Measurements from ENCODE around the gene KCNAB2.

Gene KCNAB2

DNA sequence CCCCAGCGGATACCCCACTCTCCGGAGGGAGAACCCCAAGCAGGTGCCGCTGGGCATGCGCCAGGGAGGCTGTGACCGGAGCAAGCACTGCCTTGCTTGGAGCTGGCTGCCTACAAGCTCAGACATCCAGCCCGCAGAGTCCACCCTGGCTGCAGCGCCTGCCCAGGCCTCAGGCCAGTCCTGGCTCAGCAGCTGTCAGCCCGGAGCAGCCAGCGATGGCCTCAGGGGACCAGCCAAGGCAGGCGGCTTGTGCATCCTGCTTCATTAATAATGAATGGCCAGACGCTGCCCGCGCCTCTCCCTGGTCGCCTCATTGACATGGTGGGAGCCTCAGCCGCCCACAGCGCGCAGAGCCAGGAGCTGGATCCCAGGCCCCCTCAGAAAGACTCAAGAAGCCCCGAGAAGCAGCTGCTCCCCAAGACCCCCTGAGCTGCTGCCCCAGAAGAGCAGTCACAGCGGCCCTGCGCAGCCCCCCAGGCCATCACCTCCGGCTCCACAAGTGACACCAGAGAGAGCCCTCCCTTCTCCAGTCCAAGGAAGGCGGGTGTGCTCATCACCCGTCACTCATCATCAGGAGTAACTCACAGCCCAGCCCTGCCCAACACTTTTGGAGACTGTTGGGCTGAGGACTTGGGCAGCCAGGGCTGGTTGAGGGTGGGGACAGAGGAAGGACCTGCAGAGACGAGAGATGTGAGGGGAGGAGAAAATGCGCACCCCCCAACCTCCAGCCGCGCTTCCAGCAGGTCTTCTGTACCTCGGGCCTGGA lies 19.6 kb downstream of the KCNAB2 start:
- no peak overlapping the region for H3K27ac ChIP-seq
- H3K9me3 ChIP-seq (ENCODE audit: severe bottlenecking) = no peaks in the 10 kb centered on the region
- no peaks in the 10 kb centered on the region for H3K27me3 ChIP-seq (ENCODE audit: insufficient read depth, low read depth, severe bottlenecking)
- no peak for DNase-seq
- H3K36me3 ChIP-seq = no peaks in the 10 kb centered on the region
- H3K4me3 ChIP-seq (ENCODE audit: low read depth, low read length) = no peak overlapping the region
- TF ChIP-seq CTCF (IDR thresholded peaks at IDR 0.05; ENCODE audit: low read depth, low read length) = no peak

DNA sequence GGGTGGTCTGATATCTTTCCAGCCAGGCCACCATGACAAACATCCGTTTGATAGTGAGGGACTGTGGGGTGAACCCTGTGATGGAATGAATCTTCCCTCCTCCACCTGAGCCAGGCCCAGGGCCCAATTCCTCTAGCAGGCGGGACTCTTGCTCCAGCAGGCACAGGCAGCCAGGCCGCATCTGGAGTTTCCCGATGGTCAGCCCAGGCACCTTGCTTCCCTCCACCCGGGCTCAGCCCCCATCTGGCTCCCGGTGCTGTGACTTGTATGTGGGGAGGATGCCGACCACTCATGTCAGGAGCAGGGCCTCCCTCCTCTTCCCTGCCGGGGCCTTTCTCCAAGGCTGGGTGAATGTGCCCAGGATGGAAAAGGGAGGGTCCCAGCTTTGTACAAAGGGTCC lies 21.0 kb downstream of the KCNAB2 start:
- H3K36me3 ChIP-seq = no peaks in the 10 kb centered on the region

GRCh38 chr1:6068073-6068472 lies 22.4 kb downstream of the KCNAB2 start:
- no peak overlapping the region for H3K4me3 ChIP-seq (ENCODE audit: low read depth, low read length)
- TF ChIP-seq CTCF (IDR thresholded peaks at IDR 0.05; ENCODE audit: low read depth, low read length) = no peak
- H3K9me3 ChIP-seq (ENCODE audit: severe bottlenecking) = no peaks in the 10 kb centered on the region
- H3K27me3 ChIP-seq (ENCODE audit: insufficient read depth, low read depth, severe bottlenecking) = no peaks in the 10 kb centered on the region
- H3K27ac ChIP-seq = no peak overlapping the region
- no peak for DNase-seq
- H3K36me3 ChIP-seq = no peaks in the 10 kb centered on the region

More for the DNA sequence above, 21.0 kb downstream of the KCNAB2 start:
- no peak for DNase-seq
- Histone ChIP-seq H3K9me3 (ENCODE audit: severe bottlenecking) (no peaks in the 10 kb centered on the region), H3K27me3 (ENCODE audit: insufficient read depth, low read depth, severe bottlenecking) (no peaks in the 10 kb centered on the region), H3K4me3 (ENCODE audit: low read depth, low read length) (no peak overlapping the region), H3K27ac (no peak overlapping the region)
- no peak for TF ChIP-seq CTCF (IDR thresholded peaks at IDR 0.05; ENCODE audit: low read depth, low read length)

DNA sequence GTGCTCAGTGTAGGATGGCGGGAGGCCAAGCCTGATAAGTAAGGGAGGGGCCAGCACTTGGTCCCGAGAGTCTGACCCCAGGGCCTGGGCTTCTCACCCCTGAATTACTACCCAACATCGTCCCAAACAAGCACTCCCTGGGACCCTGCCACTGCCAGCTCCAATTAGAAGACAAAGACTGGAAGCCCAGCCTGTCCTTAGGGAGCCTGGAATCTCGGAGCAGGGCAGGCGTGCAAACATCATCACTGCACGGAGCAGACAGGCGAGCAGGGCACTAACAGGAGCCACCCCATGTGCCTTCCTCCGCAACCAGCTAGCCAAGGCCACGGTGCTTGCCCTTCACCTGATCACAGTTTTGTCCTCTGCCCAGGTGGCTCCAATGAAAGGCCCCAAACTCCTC lies 23.2 kb downstream of the KCNAB2 start:
- H3K4me3 ChIP-seq (ENCODE audit: low read depth, low read length) = no peak overlapping the region
- no peak for TF ChIP-seq CTCF (IDR thresholded peaks at IDR 0.05; ENCODE audit: low read depth, low read length)
- peaks cover 2% of the 10 kb centered on the region for H3K36me3 ChIP-seq
- no peak for DNase-seq
- H3K27me3 ChIP-seq (ENCODE audit: insufficient read depth, low read depth, severe bottlenecking) = no peaks in the 10 kb centered on the region
- no peak overlapping the region for H3K27ac ChIP-seq
- H3K9me3 ChIP-seq (ENCODE audit: severe bottlenecking) = no peaks in the 10 kb centered on the region

DNA sequence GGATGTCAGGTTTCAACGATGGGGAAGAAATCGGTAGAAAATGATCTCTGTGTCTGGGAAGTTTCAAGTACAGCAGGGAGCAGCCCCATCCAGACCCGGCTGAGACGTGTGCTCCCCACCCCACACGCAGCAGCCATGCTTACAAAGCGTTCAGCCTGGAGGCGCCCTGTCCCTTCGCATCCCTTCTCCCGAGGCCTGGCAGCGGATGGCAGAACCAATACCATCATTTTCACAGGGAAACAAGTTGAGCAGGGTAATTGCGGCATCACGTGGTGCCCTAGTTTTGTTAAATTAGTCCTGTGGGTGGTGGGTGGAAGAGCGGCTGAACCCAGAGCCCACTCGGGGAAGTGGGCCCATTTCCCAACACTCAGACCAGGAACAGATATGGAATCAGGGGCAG lies 23.9 kb downstream of the KCNAB2 start:
- H3K4me3 ChIP-seq (ENCODE audit: low read depth, low read length) = no peak overlapping the region
- no peak for DNase-seq
- no peaks in the 10 kb centered on the region for H3K9me3 ChIP-seq (ENCODE audit: severe bottlenecking)
- no peak for TF ChIP-seq CTCF (IDR thresholded peaks at IDR 0.05; ENCODE audit: low read depth, low read length)
- H3K27ac ChIP-seq = no peak overlapping the region
- H3K36me3 ChIP-seq = peaks cover 5% of the 10 kb centered on the region
- H3K27me3 ChIP-seq (ENCODE audit: insufficient read depth, low read depth, severe bottlenecking) = no peaks in the 10 kb centered on the region

Measured in WERI-Rb-1 (cell line).